ENCODE results near the gene MIOX.

Gene MIOX

DNA sequence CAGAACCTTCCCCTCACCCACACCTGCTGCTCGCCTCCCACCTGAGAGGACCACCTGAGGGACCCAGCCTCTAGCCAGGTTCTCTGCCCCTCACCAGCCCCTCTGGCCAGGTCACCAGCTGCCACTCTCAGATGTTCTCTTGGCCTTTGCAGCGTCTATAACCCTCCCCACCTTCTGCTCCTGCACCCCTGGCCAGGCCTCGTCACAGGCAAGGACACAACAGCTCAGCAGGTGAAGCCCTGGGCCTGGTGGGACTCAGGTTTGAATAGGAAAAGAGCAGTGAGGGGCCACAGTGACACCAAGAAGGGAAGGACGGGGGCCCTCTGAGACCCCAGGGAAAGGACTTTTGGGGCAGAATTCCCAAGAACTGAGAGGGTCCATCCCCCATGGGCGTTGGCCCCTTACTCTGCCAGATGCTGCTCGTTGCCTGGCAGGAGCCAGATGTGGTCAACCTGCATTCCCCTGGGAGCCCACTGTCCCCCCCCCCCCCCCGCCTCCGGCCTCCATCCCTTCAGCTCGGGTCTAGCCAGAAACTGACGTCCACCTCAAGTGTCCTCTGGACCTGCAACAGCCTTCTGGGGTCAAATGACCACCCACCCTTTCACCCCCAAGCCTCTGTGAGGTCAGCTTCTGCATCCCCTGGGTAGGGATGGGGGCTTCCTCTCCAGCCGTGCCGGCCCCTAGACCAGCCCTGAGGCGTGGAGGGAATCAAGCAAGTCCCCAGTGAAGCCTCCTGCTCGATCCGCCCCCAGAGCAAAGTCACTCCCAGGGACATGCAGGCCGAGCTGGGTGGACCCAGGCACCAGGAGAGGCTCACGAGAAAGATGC, 40.6 kb upstream of the MIOX start:
- DNase-seq, result no peak

DNA sequence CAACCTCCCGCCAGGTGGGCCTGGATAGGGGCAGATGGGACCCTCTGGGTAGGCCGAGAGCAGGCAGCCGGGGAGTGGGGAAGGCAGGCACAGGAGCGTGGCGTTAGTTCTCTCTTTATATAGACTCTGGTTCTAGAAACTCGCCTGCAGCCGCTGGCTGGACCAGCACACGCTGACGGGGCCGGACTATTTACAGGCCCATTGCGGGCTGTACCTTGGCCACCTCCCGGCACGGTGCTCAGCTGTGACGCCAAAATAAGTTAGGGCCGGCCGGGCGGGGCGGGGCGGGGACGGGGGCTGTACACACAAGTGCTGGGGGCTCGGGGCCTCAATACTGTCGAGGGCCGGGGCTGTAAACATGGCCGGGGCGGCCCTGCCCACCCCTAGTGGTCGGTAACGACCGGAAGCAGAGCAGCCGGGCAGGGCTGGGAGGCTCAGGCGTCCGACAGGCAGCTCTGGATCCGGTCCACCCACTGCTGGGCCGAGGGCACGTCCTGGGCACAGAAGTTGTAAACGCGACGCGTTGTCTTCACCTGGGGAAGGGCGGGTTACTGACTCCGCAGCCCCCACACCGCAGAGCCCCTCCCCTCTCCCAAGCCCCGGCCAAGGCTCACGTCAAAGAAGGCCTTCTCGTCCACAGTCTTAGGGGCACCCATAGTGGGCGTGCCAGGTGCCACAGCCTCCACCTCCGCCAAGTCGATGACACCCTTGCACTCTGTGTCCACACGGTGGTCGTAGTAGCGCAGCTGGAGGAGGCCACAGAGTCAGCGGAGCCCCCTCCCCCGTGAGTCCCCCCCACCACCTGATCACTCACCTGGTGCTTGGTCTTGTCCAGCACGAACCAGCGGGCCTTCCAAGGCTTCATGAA, 39.7 kb upstream of the MIOX start:
- TF ChIP-seq POLR2A (IDR thresholded peaks at IDR 0.05; ENCODE audit: low read length), result no peak
- no peak for TF ChIP-seq GATA1 (IDR thresholded peaks at IDR 0.05; ENCODE audit: low read depth, low read length)
- DNase-seq, result no peak

More for the DNA sequence above, 40.6 kb upstream of the MIOX start:
- TF ChIP-seq POLR2A (IDR thresholded peaks at IDR 0.05; ENCODE audit: low read length) (no peak), GATA1 (IDR thresholded peaks at IDR 0.05; ENCODE audit: low read depth, low read length) (no peak)

DNA sequence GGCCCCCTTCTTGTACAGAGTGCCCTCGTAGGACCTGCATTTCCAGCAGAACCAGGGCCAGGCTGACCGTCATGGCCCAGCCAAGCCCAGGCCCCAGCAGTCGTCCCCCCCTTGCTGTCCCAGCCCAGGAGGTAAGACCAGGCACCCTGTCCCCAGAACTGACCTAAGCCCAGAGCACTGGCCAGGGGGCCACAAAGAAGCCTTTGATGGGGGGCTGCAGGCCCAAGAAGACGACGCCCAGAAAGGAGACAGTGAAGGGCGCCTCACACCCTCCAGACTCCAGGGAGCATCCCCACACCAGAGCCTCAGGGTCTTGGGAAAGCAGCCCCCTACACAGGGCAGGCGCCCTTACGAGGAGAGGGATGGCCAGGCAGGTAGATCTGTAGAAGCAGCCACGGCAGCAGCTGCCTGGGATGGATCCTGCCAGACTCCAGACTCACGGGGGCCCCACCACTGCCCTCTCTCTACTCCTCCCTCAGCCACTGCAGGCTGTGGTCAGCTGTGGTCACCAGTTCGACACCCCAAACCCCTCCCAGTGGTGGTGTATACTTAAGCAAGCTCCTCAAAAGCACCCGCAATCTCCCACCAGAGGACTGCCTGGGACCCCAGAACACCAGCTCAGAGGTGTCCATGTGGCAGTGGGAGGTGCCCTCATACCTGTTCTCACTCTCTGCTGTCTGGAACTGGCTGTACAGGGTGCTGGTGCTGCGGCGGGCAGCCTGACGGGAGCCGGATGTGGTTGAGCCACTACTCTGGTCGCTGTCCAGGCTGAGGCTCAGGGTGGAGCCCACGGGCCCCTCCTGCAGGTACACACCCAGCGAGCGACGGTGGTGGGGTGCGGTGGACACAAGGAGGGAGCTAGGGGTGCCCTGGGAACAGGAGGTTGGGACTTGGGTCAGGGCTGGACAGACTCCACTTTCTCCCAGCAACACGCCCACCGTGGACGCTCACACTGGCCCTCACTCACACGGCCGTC, 38.8 kb upstream of the MIOX start:
- no peak for TF ChIP-seq POLR2A (IDR thresholded peaks at IDR 0.05; ENCODE audit: low read length)
- no peak for TF ChIP-seq GATA1 (IDR thresholded peaks at IDR 0.05; ENCODE audit: low read depth, low read length)
- DNase-seq, result no peak

DNA sequence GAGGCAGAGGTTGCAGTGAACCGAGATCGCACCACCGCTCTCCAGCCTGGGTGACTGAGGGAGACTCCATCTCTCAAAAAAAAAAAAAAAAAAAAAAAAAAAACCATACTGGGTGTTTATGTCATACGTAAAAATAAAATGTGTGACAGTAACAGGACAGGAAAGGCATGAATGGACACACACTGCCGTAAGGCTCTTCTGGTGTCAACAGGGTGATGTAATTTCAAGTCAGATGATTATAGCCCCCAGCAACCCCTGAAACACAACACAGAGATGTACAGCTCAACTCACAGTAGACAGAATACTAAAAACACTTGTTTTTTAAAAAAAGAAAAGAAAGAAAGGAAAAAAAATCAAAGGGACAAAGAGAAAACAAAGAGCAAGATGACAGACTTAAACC, 34.0 kb upstream of the MIOX start:
- DNase-seq, result peak in 1 of 2 experiments; percentile 32
- TF ChIP-seq GATA1 (IDR thresholded peaks at IDR 0.05; ENCODE audit: low read depth, low read length) (no peak), POLR2A (IDR thresholded peaks at IDR 0.05; ENCODE audit: low read length) (no peak)

DNA sequence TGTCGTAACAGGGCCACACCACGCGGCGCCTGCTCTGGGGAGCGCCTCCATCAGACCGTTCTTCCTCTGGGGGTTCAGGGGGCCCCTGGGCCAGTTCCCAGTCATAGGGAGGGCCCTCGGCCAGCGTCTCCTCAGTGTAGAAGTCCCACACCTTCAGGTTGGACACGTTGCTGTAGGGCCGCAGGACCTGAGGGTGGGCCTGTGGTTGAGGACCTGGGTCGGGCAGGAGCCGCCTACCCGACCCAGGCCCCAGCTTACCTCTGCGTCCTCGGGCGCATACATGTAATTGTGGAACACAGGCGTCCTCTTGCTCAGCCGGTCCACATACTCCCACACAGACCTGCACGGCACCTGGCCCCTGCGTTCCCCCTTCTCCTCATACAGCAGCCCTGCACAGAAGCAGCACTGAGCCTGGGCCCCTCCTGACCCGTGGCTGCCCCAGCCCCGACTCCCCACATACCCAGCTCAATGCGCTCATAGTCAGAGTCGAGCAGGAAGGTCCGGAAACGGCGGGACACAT, 32.0 kb upstream of the MIOX start:
- TF ChIP-seq POLR2A (IDR thresholded peaks at IDR 0.05; ENCODE audit: low read length) (no peak), GATA1 (IDR thresholded peaks at IDR 0.05; ENCODE audit: low read depth, low read length) (no peak)
- DNase-seq, result no peak

DNA sequence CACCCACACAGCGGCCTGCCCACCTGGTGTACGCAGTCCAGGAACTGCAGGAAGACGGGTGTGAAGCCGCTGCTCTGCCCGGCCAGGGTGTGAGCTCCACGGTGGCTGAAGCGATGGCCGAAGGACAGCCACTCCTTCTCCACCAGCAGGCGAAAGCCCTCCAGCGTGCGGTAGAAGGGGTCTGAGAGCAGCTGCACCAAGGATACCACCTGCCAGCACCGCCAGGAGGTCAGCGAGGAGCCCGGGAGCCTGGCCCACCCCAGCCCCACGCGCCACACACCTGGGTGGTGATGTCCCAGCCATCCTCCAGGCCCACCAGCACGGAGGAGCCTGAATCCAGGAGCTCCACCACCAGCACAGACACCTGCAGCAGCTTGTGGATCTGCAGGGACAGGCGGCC, 31.5 kb upstream of the MIOX start:
- DNase-seq, result no peak
- TF ChIP-seq GATA1 (IDR thresholded peaks at IDR 0.05; ENCODE audit: low read depth, low read length), result no peak
- TF ChIP-seq POLR2A (IDR thresholded peaks at IDR 0.05; ENCODE audit: low read length), result no peak

DNA sequence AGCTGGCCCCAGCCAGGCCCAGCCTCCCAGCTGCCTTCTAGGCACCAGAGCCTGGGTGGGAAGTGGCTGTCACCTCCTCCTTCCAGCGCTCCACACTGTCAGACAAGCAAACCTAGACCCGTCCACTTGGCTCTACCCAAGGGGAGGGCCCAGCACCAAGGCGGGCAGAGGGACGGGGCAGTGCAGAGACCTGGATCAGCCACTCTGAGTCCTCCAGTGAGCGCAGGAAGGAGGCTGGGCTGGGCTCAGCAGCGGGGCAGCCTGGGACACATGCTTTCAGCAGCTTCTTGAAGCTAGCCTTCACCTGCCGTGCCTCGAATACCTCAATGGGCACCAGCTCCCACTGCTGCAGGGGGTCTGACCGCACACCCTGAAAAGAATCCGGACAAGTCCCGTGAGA, 30.6 kb upstream of the MIOX start:
- no peak for DNase-seq
- TF ChIP-seq POLR2A (IDR thresholded peaks at IDR 0.05; ENCODE audit: low read length), result no peak

DNA sequence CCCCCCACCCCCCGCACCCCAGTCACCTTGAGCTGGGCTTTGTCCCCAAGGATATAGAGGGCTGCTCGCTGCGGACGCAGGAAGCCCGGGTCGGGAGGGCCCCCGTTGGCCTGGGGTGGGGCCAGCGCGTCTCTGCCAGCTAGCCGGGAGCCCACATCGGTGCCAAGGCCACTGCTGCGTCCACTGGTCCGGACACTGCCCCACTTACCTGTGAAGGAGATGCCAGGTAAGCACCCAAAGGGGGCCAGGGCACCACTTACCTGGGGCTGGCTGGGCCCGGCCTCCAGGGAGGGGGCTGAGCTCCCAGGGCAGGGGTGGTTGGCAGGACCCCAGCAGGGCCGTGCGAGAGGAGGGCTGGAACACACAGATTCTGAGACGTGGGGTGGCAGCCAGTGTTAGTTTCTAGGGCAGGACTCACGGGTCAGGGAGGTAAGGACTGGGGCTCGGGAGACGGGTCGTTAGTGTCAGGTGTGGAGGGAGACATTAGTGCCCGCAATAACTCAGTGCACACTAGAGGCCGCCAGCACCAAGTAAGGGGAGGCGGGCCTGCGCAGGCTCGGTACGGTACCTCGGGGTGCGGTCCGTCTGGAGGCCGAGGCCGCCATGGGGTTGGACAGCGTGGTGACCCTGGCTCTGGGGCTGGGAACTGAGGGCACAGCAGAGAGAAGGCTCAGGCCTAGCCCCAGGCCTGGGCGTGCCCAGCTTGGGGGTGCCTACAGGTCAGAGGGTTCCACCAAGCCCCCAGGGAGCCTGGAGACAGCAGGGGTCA, 30.0 kb upstream of the MIOX start:
- peak in 1 of 2 experiments; percentile 24 for DNase-seq
- no peak for TF ChIP-seq POLR2A (IDR thresholded peaks at IDR 0.05; ENCODE audit: low read length)
- no peak for TF ChIP-seq GATA1 (IDR thresholded peaks at IDR 0.05; ENCODE audit: low read depth, low read length)

DNA sequence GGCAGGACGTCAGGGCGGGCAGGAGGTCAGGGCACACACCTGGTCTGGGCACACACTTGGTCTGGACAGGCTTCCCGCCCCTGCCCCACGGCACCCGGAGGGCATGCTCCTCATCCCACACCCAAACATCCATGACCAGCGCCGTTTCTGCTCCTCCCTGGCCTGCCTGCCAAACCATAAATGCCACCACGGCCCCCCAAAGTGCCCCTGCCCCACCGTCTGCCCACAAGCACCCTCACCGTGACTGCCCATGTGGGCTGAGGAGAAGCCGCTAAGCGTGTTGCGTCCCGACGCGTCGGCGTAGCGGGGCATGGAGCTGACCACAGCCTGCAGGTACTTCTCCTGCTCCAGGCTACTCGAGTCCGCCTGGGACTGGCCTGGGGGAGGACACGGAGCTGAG, 27.6 kb upstream of the MIOX start:
- no peak for TF ChIP-seq GATA1 (IDR thresholded peaks at IDR 0.05; ENCODE audit: low read depth, low read length)
- no peak for TF ChIP-seq POLR2A (IDR thresholded peaks at IDR 0.05; ENCODE audit: low read length)
- no peak for DNase-seq

DNA sequence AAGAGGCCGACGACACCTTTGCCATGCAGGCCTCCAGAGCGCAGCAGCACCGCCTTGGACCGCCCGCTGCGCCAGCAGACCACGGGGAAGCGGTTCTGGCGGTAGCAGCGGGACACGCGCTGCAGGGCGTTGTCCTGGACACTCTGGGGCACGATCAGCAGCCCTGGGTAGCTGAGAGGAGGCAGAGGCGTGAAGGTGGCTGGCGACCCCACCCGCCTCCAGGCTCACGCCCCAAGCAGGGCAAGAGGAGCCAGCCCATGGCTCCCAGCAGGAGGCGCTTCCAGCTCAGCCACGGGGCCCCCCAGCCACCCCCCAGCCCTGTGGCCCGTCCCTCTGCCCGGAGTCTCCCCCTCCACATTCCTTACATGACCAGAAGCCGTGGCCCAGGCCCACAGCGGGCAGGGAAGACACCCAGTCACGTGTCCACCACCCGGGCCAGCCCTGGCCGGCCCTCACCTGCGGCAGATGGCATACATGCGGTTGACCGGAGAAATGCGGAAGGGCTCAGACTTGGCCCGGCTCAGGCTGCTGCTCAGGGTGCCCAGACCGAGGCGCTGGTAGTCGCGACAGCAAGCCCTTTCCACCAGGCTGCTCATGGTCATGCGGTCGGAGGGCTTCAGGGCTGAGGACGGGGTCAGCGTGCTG, 27.0 kb upstream of the MIOX start:
- DNase-seq, result peak in 1 of 2 experiments; percentile 21
- TF ChIP-seq GATA1 (IDR thresholded peaks at IDR 0.05; ENCODE audit: low read depth, low read length) (no peak), POLR2A (IDR thresholded peaks at IDR 0.05; ENCODE audit: low read length) (no peak)

DNA sequence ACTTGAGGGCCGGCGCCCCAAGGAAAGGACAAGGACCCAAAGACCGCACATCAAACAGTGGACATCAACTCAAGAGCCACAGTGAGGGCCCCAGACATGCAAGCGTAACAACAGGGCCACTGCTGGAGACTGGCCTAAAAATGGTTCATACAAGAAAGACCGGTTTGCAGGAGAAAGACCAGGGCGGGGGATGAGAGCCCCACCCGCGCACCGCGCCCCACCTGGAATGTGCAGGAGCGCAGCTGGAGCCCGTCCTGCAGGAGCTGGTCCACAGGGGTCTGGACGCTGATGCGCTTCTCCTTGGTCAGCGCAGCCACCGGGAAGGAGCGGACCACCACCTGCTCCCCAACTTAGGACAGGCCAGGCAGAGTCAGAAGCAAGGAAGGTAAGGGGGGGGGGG, 25.7 kb upstream of the MIOX start:
- DNase-seq, result no peak
- TF ChIP-seq GATA1 (IDR thresholded peaks at IDR 0.05; ENCODE audit: low read depth, low read length), result no peak
- no peak for TF ChIP-seq POLR2A (IDR thresholded peaks at IDR 0.05; ENCODE audit: low read length)

DNA sequence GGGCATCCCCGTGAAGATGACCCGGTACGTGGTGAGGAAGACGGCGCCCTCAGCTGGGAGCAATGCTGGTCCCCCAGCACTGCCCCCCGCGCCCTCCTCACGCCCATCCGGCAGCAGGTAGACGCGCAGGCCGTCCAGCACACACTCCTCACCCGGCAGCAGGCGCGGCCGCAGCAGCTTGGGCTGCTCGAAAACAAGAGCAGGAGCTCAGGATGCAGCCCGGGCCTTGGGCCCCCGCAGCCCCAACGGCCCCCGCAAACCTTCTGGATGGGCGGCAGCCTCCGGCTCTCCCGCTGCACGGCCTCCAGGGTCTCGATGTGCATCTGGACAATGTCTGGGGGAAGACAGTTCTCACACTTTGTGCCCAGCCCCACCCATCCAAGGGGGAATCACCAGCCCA, 25.1 kb upstream of the MIOX start:
- DNase-seq, result no peak
- TF ChIP-seq GATA1 (IDR thresholded peaks at IDR 0.05; ENCODE audit: low read depth, low read length) (no peak), POLR2A (IDR thresholded peaks at IDR 0.05; ENCODE audit: low read length) (no peak)

Measured in erythroblast (primary cell).